ENCODE data around the gene DAB1. TPM values are rescaled to one million over a fixed set of nuclear protein-coding genes. Genes with fewer than 3 reads are reported as not detected.

Gene DAB1
- total RNA-seq, 1 donor from 2014 or later = 14.0 TPM

DNA sequence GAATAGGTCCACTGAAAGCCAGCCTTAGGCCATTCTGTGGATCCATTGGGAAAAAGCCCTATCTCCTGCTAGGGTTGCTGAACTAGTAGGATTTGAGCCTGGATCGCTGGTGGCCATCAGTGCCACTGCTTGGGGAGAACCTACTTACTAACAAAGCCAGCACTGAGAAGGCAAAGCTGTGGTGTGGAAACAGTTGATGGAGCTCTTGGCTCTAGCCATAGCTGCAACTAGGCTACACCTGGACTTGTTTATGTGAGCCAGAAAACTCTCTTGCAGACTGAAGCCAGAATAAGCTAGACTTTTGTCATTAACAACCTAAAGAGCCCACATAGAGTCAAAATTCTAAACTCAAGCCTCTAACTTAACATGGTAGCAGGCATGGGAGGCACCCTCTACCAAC is 20.7 kb downstream of the DAB1 start:
- TF ChIP-seq, protein P1, sequence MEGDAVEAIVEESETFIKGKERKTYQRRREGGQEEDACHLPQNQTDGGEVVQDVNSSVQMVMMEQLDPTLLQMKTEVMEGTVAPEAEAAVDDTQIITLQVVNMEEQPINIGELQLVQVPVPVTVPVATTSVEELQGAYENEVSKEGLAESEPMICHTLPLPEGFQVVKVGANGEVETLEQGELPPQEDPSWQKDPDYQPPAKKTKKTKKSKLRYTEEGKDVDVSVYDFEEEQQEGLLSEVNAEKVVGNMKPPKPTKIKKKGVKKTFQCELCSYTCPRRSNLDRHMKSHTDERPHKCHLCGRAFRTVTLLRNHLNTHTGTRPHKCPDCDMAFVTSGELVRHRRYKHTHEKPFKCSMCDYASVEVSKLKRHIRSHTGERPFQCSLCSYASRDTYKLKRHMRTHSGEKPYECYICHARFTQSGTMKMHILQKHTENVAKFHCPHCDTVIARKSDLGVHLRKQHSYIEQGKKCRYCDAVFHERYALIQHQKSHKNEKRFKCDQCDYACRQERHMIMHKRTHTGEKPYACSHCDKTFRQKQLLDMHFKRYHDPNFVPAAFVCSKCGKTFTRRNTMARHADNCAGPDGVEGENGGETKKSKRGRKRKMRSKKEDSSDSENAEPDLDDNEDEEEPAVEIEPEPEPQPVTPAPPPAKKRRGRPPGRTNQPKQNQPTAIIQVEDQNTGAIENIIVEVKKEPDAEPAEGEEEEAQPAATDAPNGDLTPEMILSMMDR (conservative IDR thresholded peaks at IDR 0.05) = no peak
- Mint-ChIP-seq H3K9me3 (no peaks in the 10 kb centered on the region), H3K4me3 (no peak overlapping the region), H3K36me3 (ENCODE audit: low read depth) (no peaks in the 10 kb centered on the region), H3K27me3 (ENCODE audit: low read depth) (no peaks in the 10 kb centered on the region), H3K4me1 (peaks cover 13% of the 10 kb centered on the region), H3K27ac (ENCODE audit: unreplicated experiment) (no peak overlapping the region)
- no peak for DNase-seq (ENCODE audit: low read depth, low spot score)

GRCh38 chr1:57401671-57402070 is 22.2 kb downstream of the DAB1 start:
- no peaks in the 10 kb centered on the region for H3K27me3 Mint-ChIP-seq (ENCODE audit: low read depth)
- peaks cover 9% of the 10 kb centered on the region for H3K4me1 Mint-ChIP-seq
- no peak for DNase-seq (ENCODE audit: low read depth, low spot score)
- peak overlapping the region; percentile 13 for H3K27ac Mint-ChIP-seq (ENCODE audit: unreplicated experiment)
- H3K9me3 Mint-ChIP-seq = no peaks in the 10 kb centered on the region
- TF ChIP-seq, protein P1 (conservative IDR thresholded peaks at IDR 0.05) = no peak
- no peaks in the 10 kb centered on the region for H3K36me3 Mint-ChIP-seq (ENCODE audit: low read depth)
- no peak overlapping the region for H3K4me3 Mint-ChIP-seq

GRCh38 chr1:57400048-57400447 is 23.8 kb downstream of the DAB1 start:
- Mint-ChIP-seq H3K4me3 (no peak overlapping the region), H3K36me3 (ENCODE audit: low read depth) (no peaks in the 10 kb centered on the region), H3K27me3 (ENCODE audit: low read depth) (no peaks in the 10 kb centered on the region), H3K27ac (ENCODE audit: unreplicated experiment) (no peak overlapping the region), H3K9me3 (no peaks in the 10 kb centered on the region), H3K4me1 (peaks cover 9% of the 10 kb centered on the region)
- TF ChIP-seq, protein P1 (conservative IDR thresholded peaks at IDR 0.05) = no peak
- DNase-seq (ENCODE audit: low read depth, low spot score) = no peak

DNA sequence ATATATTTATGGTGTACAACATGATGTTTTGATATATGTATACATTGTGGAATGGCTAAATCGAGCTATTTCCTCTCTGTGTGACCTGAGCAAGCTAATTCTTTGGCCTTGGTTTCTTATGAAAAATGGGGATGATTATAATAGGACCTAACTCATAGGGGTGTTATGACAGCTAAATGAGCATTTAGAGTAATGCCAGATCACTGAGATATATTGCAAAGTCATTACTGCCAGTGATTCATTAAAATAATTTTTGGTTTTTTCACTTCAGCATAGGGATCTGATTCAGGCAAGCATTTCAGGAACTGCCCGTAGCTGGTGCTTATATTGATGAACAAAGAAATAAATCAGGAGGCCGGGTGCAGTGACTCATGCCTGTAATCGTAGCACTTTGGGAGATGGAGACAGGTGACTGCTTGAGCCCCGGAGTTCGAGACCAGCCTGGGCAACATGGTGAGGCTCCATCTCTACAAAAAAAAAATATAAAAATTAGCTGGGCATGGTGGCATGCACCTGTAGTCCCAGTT is 30.7 kb downstream of the DAB1 start:
- Mint-ChIP-seq H3K27me3 (ENCODE audit: low read depth) (no peaks in the 10 kb centered on the region), H3K27ac (ENCODE audit: unreplicated experiment) (no peak overlapping the region), H3K4me1 (peaks cover 9% of the 10 kb centered on the region), H3K36me3 (ENCODE audit: low read depth) (no peaks in the 10 kb centered on the region), H3K9me3 (no peaks in the 10 kb centered on the region), H3K4me3 (no peak overlapping the region)
- TF ChIP-seq, protein P1 (conservative IDR thresholded peaks at IDR 0.05) = no peak
- no peak for DNase-seq (ENCODE audit: low read depth, low spot score)

DNA sequence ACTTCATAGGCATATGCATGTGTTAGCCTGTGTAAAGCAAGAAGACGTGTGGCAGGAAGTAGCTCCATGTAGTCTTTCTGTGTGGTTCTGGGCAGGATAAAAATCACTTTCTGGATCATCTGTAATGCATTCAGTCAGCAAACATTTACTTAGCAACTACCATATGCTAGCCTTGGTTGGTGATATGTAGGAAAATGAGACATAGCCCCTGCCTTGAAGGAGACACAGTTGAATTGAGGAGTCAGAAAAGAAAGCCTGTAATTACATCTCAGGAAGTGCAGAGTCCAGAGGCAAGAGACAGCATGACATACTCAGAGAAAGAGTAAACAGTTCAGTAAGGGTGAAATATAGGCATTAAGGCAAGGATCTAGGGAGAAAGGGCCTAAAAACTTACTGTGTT is 38.5 kb downstream of the DAB1 start:
- TF ChIP-seq, protein P1 (conservative IDR thresholded peaks at IDR 0.05) = no peak
- H3K27ac Mint-ChIP-seq (ENCODE audit: unreplicated experiment) = no peak overlapping the region
- H3K4me3 Mint-ChIP-seq = no peak overlapping the region
- peaks cover 27% of the 10 kb centered on the region for H3K4me1 Mint-ChIP-seq
- no peak for DNase-seq (ENCODE audit: low read depth, low spot score)
- peaks cover 2% of the 10 kb centered on the region for H3K36me3 Mint-ChIP-seq (ENCODE audit: low read depth)
- H3K9me3 Mint-ChIP-seq = peaks cover 3% of the 10 kb centered on the region
- H3K27me3 Mint-ChIP-seq (ENCODE audit: low read depth) = no peaks in the 10 kb centered on the region
